HCT116 (cell line): ENCODE data around the gene GOLT1B. TPM values are rescaled to one million over a fixed set of nuclear protein-coding genes. Genes with fewer than 3 reads are reported as not detected.

Source experiments
- CBX3 ChIP-seq: IDR thresholded peaks from 2 replicates; pipeline ENCODE4 v1.6.1; 2012; ENCODE audit warnings: low read depth
- POLR2AphosphoS5 ChIP-seq: IDR thresholded peaks from 2 replicates; pipeline ENCODE4 v1.6.1; 2011; ENCODE audit warnings: mild to moderate bottlenecking, low read depth, low read length, moderate library complexity
- SRF ChIP-seq: IDR thresholded peaks from 2 replicates; pipeline ENCODE4 v1.6.1; 2012; ENCODE audit warnings: low read depth
- YY1 ChIP-seq: IDR thresholded peaks from 2 replicates; pipeline ENCODE4 v1.6.1; 2011; ENCODE audit warnings: low read length, low read depth, moderate library complexity, mild to moderate bottlenecking; ENCODE audit not compliant: insufficient replicate concordance; ENCODE audit errors: extremely low read depth
- total RNA-seq: library from RNA; stranded (reverse); gene quantifications from one replicate; pipeline ENCODE4 v1.2.1, GENCODE V29; 2021; ENCODE audit not compliant: unreplicated experiment
- TF ChIP-seq, protein P1 (sequence below): IDR thresholded peaks from 2 replicates; pipeline ENCODE4 v1.6.1; 2012; ENCODE audit warnings: low read depth
- TF ChIP-seq, protein P2 (sequence below): IDR thresholded peaks from 2 replicates; pipeline ENCODE4 v1.6.1; 2012
- TF ChIP-seq, protein P3 (sequence below), 3 experiments: fragments of 200-600 bp in 1 of 3; sonication (generic) in 1 of 3; IDR thresholded peaks in 2 of 3; conservative IDR thresholded peaks in 1 of 3; 2 replicates each; pipeline ENCODE4 v1.5.1; 2012 to 2017; ENCODE audit warnings: low read depth in 2 of 3, low read length in 2 of 3, antibody characterized with exemption in 1 of 3, borderline replicate concordance in 1 of 3, control low read depth in 1 of 3, mild to moderate bottlenecking in 1 of 3, mixed read lengths in 1 of 3, mixed run types in 1 of 3, moderate library complexity in 1 of 3; ENCODE audit not compliant: insufficient read depth in 1 of 3

Gene GOLT1B
- total RNA-seq, 1 experiment from 2014 or later = 43.5 TPM

DNA sequence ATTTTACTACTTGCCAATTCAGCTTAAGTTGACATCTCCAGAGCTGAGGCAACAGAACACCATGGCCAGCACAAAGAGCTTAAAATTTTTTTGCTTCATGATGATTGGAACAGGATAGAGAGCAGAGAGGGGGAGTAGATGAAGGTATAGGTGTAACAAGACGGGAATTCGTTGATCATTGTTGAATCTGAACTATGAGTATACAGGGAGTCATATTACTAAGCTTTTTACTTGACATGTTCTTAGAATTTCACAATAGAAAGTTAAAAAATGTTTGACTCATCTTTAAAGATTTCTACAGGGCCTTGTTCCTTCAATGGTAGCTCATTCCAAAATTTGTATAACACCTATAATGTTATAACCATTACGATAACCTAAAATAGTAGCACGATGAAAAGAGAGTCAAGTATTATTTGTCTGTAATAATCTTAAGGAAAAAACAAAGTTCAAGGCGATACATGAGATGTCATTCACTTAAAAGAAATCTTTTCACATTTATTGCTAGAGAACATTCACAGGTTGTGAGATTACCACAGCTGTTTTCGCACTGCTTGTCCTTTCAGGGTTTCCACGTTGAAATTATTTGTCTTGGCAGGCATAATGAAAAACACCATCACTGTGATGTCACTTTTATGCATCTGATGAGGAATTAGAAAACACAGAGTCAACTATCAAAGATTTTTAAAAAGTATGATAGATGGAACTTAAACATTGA is 58.4 kb downstream of the GOLT1B start (continued):
- no peak for TF ChIP-seq SRF
- no peak for TF ChIP-seq POLR2AphosphoS5
- TF ChIP-seq, protein P1, sequence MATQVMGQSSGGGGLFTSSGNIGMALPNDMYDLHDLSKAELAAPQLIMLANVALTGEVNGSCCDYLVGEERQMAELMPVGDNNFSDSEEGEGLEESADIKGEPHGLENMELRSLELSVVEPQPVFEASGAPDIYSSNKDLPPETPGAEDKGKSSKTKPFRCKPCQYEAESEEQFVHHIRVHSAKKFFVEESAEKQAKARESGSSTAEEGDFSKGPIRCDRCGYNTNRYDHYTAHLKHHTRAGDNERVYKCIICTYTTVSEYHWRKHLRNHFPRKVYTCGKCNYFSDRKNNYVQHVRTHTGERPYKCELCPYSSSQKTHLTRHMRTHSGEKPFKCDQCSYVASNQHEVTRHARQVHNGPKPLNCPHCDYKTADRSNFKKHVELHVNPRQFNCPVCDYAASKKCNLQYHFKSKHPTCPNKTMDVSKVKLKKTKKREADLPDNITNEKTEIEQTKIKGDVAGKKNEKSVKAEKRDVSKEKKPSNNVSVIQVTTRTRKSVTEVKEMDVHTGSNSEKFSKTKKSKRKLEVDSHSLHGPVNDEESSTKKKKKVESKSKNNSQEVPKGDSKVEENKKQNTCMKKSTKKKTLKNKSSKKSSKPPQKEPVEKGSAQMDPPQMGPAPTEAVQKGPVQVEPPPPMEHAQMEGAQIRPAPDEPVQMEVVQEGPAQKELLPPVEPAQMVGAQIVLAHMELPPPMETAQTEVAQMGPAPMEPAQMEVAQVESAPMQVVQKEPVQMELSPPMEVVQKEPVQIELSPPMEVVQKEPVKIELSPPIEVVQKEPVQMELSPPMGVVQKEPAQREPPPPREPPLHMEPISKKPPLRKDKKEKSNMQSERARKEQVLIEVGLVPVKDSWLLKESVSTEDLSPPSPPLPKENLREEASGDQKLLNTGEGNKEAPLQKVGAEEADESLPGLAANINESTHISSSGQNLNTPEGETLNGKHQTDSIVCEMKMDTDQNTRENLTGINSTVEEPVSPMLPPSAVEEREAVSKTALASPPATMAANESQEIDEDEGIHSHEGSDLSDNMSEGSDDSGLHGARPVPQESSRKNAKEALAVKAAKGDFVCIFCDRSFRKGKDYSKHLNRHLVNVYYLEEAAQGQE = no peak
- TF ChIP-seq, protein P2, sequence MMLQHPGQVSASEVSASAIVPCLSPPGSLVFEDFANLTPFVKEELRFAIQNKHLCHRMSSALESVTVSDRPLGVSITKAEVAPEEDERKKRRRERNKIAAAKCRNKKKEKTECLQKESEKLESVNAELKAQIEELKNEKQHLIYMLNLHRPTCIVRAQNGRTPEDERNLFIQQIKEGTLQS = no peak
- TF ChIP-seq CBX3 = no peak
- TF ChIP-seq YY1 = no peak
- TF ChIP-seq, protein P3, sequence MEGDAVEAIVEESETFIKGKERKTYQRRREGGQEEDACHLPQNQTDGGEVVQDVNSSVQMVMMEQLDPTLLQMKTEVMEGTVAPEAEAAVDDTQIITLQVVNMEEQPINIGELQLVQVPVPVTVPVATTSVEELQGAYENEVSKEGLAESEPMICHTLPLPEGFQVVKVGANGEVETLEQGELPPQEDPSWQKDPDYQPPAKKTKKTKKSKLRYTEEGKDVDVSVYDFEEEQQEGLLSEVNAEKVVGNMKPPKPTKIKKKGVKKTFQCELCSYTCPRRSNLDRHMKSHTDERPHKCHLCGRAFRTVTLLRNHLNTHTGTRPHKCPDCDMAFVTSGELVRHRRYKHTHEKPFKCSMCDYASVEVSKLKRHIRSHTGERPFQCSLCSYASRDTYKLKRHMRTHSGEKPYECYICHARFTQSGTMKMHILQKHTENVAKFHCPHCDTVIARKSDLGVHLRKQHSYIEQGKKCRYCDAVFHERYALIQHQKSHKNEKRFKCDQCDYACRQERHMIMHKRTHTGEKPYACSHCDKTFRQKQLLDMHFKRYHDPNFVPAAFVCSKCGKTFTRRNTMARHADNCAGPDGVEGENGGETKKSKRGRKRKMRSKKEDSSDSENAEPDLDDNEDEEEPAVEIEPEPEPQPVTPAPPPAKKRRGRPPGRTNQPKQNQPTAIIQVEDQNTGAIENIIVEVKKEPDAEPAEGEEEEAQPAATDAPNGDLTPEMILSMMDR (IDR thresholded peaks at IDR 0.05 in 2 of 3, conservative IDR thresholded peaks at IDR 0.05 in 1 of 3; ENCODE audit: borderline replicate concordance in 1 of 3, insufficient read depth in 1 of 3, low read depth in 2 of 3, low read length in 2 of 3) = no peak
- TF ChIP-seq, all 23 proteins: peak for 0
